ENCODE measurements around the gene ADAMTSL1. TPM values are rescaled to one million over a fixed set of nuclear protein-coding genes. Genes with fewer than 3 reads are reported as not detected.

The ADAMTSL1 gene
- total RNA-seq, 1 donor from 2014 or later = 12.3 TPM

DNA sequence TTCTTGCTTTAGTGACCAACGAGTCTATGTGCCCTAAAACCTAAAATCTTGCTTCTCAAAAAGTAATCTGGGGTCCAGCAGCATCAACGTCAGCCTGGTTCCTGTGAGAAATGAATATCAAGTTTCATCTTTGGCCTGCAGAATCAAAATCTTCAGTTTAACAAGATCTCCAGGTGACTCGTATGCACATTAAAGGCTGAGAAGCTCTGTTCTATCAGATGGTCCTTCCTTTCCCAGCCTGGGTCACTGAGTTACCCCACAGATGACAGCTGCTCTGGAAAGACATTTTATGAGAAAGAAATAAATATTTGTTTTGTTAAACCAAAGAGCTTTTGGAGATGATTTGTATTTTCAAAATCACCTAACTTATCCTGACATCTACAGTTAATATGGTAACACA is 75.8 kb downstream of the ADAMTSL1 start:
- TF ChIP-seq, protein P1, sequence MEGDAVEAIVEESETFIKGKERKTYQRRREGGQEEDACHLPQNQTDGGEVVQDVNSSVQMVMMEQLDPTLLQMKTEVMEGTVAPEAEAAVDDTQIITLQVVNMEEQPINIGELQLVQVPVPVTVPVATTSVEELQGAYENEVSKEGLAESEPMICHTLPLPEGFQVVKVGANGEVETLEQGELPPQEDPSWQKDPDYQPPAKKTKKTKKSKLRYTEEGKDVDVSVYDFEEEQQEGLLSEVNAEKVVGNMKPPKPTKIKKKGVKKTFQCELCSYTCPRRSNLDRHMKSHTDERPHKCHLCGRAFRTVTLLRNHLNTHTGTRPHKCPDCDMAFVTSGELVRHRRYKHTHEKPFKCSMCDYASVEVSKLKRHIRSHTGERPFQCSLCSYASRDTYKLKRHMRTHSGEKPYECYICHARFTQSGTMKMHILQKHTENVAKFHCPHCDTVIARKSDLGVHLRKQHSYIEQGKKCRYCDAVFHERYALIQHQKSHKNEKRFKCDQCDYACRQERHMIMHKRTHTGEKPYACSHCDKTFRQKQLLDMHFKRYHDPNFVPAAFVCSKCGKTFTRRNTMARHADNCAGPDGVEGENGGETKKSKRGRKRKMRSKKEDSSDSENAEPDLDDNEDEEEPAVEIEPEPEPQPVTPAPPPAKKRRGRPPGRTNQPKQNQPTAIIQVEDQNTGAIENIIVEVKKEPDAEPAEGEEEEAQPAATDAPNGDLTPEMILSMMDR (IDR thresholded peaks at IDR 0.05) = no peak
- intact Hi-C loops (cut with DNase I) = no loop called here
- no peak for DNase-seq (ENCODE audit: low spot score in 2 of 2)
- no peaks in the 10 kb centered on the region for H3K9me3 ChIP-seq
- no peaks in the 10 kb centered on the region for H3K4me1 ChIP-seq
- no peaks in the 10 kb centered on the region for H3K36me3 ChIP-seq
- no peaks in the 10 kb centered on the region for H3K27me3 ChIP-seq
- no peak overlapping the region for H3K4me3 ChIP-seq
- H3K27ac ChIP-seq = no peak overlapping the region

- Histone ChIP-seq H3K4me3 (no peak overlapping the region), H3K4me1 (peaks cover 0 to 2% of the 10 kb centered on the region in 2 donors), H3K9me3 (no peaks in the 10 kb centered on the region), H3K27ac (no peak overlapping the region), H3K27me3 (no peaks in the 10 kb centered on the region), H3K36me3 (no peaks in the 10 kb centered on the region)
- TF ChIP-seq, protein P1 (IDR thresholded peaks at IDR 0.05) = no peak
- DNase-seq (ENCODE audit: low spot score in 2 of 2) = no peak
- intact Hi-C loops (cut with DNase I) = no loop called here
Observed at GRCh38 chr9:18550286-18550685, 76.3 kb downstream of the ADAMTSL1 start.

DNA sequence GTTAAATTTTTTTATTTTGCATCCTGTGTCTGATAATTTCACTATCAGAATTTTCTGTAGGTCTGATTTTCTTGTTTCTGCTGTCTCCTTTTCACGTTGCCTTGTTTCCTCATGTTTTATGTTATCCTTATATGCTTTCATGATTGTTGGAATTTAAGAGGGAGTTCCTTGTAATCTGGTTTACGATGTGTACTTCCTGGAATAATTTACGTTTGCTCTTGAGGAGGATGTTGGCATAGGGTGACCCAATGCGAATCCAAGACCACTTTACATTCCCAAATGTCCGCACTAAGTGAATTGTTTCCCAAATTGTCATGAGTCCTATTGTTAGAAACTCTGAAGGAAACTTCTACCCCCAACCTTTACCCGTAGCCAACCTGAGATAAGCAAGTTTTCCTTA is 80.3 kb downstream of the ADAMTSL1 start:
- no peak overlapping the region for H3K4me3 ChIP-seq
- no peak for DNase-seq (ENCODE audit: low spot score in 2 of 2)
- peaks cover 0 to 9% of the 10 kb centered on the region in 2 donors for H3K4me1 ChIP-seq
- no peaks in the 10 kb centered on the region for H3K27me3 ChIP-seq
- H3K27ac ChIP-seq = no peak overlapping the region
- intact Hi-C loops (cut with DNase I) = no loop called here
- no peaks in the 10 kb centered on the region for H3K36me3 ChIP-seq
- TF ChIP-seq, protein P1 (IDR thresholded peaks at IDR 0.05) = no peak
- peaks cover 0 to 2% of the 10 kb centered on the region in 2 donors for H3K9me3 ChIP-seq

GRCh38 chr9:18555105-18555883 is 81.3 kb downstream of the ADAMTSL1 start:
- peak overlapping the region; percentile 61 to 69 for H3K27ac ChIP-seq
- TF ChIP-seq, protein P1 (IDR thresholded peaks at IDR 0.05) = no peak
- no peaks in the 10 kb centered on the region for H3K27me3 ChIP-seq
- no peak overlapping the region for H3K4me3 ChIP-seq
- H3K36me3 ChIP-seq = no peaks in the 10 kb centered on the region
- intact Hi-C loops (cut with DNase I) = no loop called here
- no peak for DNase-seq (ENCODE audit: low spot score in 2 of 2)
- peaks cover 0 to 9% of the 10 kb centered on the region in 2 donors for H3K4me1 ChIP-seq
- H3K9me3 ChIP-seq = peaks cover 0 to 7% of the 10 kb centered on the region in 2 donors

DNA sequence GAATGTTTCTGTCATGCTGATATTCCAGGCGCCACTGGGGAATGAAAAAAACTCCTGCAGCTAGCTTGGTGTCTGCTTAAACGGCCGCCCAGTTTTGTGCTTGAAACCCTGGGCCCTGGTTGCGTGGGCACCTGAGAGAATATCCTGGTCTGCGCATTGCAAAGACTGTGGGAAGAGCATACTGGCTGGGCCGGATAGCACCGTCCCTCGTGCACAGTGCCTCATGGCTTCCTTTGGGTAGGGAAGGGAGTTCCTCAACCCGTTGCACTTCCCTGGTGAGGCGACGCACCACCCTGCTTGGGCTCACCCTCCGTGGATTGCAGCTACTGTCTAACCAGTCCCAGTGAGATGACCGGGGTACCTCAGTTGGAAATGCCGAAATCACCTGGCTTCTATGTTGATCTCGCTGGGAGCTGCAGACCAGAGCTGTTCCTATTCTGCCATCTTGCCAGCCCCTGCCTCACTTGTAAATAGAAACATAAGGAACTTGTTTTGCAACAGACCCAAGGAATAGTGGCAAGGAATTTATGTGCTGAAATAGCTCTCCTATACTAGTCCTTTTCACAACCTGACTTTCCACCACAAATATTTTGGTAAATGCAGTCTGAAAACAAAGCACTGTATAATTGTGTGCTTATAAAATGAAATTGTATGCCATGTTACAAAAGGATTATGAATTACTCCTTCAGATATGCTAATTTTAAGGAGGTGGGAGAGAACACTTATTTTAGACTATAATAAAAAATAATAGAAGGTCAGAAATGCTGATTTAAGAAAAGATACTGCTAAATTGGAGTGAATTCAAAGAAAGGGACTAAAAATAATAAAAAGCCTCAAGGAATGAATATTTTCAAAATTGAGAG is 90.3 kb downstream of the ADAMTSL1 start:
- peak overlapping the region in 1 of 2 donors; percentile 66 for H3K27ac ChIP-seq
- peaks cover 0 to 17% of the 10 kb centered on the region in 2 donors for H3K9me3 ChIP-seq
- intact Hi-C loops (cut with DNase I) = loop anchor here (10.0 kb wide), 2 partner anchors 89 to 129 kb away; partner anchors contain the start of gene ADAMTSL1
- no peaks in the 10 kb centered on the region for H3K36me3 ChIP-seq
- DNase-seq (ENCODE audit: low spot score in 2 of 2) = no peak
- H3K4me1 ChIP-seq = peaks cover 0 to 11% of the 10 kb centered on the region in 2 donors
- no peaks in the 10 kb centered on the region for H3K27me3 ChIP-seq
- H3K4me3 ChIP-seq = no peak overlapping the region
- TF ChIP-seq, protein P1 (IDR thresholded peaks at IDR 0.05) = no peak
